NCI-H748 (cell line): Measurements from ENCODE around the gene CCDC201.

ENCODE experiments used
- DNase-seq: peaks from one replicate; lab custom pipeline; 2025; ENCODE audit not compliant: unreplicated experiment; lab: John Stamatoyannopoulos, UW

Gene CCDC201

DNA sequence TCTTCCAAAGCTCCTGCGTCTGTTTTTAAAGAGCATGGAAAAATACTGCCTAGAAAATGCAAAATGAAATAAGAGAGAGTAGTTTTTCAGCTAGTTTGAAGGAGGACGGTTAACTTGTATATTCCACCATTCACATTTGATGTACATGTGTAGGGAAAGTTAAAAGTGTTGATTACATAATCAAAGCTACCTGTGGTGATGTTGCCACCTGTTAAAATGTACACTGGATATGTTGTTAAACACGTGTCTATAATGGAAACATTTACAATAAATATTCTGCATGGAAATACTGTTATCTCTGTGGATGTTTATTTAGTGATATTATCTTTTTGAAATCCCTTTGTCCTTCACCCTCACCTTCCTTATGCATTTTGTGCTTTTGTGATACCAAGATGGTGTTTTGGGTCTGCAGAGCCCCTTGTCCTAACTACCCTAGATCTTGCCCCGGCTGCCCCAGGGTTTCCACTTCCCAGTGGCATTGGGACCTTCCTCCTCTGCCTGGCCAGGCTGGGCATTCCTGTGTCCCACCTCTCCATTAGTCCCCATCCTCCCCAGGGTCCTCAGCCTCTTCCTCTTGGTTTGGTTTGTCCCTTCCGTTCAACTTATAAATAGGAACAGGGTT lies 20.6 kb upstream of the CCDC201 start:
- no peak for DNase-seq

DNA sequence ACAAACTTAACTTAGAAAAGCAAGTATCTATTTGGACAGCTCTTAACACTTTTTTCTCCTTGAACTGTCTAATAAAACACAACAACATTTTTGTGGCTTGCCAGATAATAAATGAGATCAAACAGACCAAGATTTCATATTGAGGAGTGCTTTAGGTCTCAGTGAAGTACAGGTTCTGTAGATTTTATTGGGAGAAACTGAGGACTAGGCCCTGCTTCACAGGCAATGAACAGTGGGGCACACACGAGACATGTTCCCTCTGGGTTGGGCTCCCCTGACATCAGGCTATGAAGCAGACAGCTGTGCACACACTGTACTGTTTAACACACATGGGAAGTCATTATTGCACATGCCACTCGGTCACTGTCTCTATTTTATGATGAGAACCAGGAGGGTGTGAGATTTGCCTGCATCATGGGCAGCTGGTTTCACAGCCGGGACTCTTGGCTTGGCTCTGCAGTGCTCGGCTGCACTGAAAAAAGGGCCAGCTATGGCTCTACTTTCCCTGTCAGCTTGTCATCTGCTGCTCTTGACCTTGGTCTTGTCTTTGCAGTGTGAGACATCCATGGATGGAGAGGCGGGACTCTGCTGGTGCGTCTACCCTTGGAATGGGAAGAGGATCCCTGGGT lies 19.6 kb upstream of the CCDC201 start:
- DNase-seq = peak; percentile 59

DNA sequence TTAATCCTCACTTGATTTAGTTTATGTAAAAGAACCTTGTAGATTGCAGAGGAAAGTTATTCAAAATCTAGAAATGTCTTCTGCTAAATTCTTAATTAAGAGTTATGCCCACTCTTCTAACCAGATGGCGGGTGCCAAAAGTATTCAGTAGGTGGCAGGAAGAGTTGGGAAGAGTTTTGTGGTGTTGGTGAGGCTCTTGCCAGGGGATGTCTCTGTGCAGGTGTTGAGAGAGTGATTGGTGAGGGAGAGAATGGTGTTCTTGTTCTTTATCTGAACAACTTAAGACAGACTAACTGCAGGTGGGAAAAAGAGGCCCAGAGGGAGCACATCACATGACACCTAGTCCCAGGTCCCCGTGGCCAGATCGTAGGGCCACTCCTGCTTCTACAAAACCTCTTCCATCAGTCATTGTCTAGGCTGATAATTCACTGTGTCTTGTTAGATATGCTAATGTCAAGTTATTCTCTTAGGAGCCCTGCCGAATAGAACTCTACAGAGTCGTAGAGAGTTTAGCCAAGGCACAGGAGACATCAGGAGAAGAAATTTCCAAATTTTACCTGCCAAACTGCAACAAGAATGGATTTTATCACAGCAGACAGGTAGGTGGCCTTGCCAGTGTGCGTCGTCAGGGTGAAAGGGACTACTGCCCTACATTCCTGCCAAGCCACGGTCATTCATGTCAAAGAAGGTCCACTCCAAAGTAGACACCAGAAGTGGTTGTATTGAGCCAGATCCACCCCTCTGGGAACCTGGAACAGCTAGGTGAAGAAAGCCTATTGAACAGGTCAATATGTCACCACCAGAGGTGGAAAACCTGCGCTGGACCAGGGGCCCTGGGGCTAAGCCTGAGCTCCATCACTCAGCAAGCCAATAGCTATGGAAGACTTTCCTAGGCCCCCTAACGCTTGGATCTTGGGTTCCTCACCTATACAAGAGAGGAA lies 18.9 kb upstream of the CCDC201 start:
- no peak for DNase-seq

DNA sequence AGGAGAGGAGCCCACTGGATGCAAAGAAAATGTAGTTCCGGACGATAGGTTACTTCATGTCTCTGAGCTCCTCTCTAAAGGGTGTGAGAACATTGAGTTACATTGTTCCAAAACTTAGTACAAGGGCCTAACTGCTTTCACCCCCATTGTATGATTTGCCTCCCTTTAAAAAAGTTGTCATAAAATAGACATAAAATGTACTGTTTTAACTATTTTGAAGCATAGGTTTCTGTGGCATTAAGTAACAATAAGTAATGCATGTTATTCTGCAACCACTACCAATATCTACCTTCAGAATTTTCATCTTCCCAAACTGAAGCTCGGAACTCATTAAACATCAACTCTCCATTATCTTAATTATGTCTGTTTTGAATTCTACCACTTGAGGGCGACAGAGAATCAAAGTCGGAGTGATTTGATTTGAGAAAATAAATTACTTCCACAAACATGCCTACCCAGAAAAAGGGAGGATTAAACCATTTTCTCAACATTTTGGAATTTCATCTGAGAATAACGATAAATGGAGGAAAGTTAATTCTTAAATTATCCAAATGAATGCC lies 18.1 kb upstream of the CCDC201 start:
- peak; percentile 66 for DNase-seq

DNA sequence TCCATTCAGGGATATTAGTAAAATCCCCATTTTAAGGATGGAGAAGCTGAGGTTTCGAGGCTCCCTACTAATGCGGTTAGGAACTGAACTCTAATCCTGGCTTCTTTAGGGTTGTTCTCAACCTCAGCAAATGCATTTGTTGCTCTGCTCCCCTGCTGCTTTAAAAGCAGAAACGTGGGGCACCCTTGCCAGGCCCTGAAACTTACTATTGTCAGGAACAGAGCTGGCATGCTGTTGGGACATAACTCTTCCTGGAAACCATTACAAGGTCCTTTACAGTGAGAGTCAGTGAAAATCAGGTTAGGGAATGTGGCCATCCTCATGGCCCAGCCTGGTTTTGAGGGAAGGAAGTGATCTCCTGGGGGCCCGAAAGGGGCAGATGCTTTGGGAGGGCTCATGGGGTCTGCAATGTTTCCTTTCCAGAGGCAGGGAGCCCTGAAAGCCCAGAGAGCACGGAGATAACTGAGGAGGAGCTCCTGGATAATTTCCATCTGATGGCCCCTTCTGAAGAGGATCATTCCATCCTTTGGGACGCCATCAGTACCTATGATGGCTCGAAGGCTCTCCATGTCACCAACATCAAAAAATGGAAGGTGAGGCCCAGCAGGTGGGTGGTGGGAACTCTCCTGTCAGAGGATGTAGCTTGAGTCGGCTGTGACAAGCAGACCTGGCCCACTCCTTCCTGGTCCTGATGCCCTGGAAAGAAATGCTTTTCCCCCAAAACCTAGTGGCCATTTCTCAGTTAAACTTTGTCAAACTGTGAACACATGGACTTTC lies 17.4 kb upstream of the CCDC201 start:
- DNase-seq = no peak

DNA sequence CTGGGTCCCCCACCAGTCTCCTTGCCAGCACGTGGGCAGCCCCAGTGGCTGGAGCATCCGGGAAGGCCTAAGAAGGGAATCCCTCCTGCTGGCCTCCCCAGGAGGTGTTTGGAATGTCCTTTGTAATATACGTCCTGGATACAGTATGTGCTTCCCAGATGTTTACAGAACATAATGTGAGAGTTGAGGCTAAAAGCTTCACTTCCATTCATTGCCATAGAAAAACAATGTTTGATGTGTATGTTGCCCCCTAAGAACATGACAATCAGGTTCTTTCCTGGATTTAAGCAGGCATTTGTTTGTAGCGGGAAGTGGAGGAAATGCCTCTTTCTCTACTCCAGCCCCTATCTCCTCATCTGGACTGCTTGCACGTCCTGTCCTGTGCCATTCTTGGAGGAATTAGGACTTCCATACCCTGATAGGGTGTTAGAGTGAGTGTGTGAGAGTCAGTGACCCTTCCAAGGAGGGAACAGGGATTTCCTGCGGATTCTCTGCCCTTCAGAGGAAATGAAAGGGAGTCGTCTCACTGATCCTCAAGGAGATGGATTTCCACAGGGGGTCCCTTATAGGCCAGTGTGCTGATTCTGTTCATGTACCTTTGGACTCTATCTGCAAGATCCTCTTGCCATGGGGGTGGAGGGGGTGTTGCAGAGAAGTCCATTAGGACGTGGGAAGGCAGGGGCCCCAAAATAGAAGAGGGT lies 16.6 kb upstream of the CCDC201 start:
- DNase-seq = peak; percentile 16

DNA sequence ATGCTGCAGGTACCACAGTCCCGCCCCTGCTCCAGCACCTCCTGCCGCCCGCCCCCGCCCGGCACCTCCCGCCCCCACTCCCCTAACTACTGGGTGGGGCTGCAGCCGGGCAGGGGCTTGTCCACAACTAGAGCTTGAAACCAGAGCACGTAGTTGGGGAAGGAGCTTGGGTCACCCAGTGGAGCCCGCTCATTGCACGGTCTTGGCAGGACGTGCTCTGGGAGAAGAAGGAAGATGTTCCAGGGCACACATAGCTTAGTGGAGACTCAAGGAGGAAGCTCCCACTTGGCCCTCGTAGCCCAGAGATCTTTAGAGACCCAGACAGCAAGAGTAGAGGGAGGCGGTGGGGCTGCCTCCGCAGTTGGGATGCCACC lies 16.1 kb upstream of the CCDC201 start:
- DNase-seq = no peak

DNA sequence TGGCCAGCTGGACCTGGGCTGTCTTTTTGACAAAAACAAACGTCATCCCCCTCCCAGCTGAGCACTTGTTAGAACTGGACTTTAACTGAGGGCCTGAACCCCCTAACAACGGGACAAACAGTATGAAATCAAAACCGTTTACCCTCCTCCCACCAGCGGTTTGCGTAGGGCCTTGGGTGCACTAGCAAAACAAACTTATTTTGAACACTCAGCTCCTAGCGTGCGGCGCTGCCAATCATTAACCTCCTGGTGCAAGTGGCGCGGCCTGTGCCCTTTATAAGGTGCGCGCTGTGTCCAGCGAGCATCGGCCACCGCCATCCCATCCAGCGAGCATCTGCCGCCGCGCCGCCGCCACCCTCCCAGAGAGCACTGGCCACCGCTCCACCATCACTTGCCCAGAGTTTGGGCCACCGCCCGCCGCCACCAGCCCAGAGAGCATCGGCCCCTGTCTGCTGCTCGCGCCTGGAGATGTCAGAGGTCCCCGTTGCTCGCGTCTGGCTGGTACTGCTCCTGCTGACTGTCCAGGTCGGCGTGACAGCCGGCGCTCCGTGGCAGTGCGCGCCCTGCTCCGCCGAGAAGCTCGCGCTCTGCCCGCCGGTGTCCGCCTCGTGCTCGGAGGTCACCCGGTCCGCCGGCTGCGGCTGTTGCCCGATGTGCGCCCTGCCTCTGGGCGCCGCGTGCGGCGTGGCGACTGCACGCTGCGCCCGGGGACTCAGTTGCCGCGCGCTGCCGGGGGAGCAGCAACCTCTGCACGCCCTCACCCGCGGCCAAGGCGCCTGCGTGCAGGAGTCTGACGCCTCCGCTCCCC lies 15.5 kb upstream of the CCDC201 start, which contains the start of gene IGFBP1:
IGFBP1 (plus strand) TSS at position 304 of the 808 bp plus-strand sequence; CDS start at position 469, 165 bp downstream.
- DNase-seq = peak; percentile 75

DNA sequence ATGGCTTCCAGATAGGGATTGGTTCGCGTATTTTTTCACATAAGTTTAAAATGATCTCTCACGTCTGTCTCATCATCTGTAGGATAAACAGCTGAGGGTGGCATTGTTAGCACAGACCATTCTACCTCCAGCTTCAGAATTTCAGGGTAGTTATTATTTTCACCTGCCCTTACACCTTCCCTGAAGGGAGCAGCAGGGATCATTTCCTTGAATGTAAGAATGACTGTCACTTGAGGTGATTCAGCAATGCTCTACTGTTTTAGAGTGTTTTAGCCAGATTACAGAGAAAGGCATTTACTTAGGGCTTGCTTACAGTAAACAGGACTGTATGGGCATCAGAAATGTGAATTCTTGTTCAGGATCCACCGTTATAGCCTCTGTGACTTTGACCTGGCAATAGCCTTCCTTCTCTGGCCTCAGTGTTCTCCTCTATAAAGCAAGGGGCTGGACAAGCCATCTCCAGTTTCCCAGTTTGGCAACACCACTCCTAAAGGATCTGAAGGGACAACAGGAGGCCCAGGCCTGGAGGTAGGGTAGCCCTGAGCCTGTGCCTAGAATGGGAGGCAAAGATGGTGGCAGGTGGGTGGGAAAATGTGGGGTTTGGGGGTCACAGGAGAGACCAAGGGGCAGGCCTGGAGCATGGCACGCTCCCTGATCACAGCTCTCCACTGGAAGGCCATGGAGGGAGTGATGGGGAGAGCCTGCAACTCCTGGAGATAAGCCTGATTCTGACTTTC lies 14.2 kb upstream of the CCDC201 start:
- no peak for DNase-seq

DNA sequence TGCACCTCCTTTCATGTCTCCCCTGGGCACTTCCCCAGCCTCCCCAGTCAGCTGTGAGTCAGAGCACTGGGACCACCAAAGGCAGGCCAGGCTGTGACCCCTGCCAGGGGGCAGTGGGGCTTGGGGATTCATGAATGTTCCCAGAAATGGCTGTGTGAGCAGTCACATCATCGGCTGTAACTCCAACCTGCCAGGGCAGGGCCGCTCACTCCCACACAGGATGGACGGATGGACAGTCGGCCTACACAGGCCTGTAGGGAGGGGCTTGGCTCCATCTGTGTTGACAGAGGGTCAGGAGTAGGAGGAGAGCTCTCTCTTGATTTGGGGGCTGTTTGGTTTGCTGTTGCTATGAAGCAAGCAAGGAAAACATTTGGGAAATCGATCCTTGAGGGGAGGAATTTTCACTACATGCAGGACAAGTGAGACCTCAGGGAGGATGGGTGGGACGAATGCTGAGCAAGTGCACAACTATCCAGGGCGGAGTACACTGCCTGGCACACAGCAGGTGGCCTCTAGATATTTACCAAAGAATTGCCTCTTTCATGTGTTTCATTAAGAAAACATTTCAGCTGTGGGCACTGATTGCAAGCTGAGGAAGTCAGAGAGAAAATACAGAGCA lies 12.5 kb upstream of the CCDC201 start:
- DNase-seq = peak; percentile 58

DNA sequence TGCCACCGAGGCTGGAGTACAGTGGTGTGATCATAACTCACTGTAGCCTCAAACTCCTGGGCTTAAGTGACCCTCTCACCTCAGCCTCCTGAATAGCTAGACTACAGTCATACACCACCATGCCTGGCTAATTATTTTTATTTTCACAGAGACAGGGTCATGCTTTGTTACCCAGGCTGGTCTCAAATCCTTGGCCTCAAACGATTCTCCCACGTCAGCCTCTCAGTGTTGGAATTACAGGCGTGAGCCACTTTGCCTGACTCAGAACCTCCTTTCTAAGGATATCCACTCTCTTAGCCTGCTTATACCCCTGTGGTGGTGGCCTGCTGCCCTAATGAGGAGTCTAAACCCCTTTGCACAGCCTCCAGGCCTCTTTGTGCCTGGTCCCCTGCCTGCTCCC lies 11.3 kb upstream of the CCDC201 start:
- no peak for DNase-seq

DNA sequence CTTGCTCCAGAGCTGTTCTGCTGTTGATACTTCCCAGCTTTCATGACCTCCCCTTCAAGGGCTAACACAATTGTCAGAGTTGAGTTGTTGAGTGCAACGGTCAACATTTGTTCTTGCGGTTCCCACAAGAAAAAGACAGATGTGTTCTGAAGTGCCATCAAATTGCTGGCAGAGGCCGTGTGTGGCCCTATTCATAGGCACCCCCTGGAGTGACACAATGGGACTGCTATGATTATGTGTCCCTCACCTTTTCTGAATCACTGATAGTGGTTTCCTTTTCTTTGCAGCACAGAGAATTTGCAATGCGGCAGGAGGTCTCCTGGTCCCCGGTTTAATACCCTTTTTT lies 9.6 kb upstream of the CCDC201 start:
- DNase-seq = peak; percentile 94

DNA sequence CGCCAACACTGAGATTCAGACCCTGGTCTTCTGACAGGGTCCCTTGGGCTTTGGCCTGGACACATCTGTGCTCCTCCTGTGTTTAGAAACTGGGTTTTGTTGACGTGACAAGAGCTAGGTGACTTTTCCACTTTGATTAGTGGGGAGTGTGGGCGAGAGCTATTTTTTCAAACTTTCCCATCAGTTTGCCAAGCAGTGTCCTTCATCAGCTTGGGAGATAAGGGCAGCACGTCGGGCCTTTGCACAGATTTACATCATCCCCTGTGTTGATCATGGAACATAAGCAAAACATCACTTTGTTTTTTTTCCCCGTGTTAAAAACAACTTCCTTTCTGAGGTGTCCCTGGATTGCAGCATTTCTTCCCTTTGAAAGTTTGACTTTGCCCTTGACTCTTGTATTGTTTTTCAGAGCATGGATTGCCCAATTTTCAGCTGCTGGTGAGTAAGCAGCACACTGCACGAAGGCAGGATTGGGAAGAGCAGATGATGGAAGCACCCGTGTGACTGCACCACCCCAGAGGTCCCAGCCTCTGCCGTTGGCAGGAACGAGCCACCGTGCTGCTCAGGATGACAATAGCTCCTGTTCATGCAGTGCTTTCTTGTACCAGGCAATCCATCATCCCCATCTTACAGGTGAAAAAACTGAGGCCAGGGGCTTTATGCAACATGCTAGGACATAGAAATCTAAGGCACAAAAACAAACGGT lies 9.0 kb upstream of the CCDC201 start:
- DNase-seq = no peak

DNA sequence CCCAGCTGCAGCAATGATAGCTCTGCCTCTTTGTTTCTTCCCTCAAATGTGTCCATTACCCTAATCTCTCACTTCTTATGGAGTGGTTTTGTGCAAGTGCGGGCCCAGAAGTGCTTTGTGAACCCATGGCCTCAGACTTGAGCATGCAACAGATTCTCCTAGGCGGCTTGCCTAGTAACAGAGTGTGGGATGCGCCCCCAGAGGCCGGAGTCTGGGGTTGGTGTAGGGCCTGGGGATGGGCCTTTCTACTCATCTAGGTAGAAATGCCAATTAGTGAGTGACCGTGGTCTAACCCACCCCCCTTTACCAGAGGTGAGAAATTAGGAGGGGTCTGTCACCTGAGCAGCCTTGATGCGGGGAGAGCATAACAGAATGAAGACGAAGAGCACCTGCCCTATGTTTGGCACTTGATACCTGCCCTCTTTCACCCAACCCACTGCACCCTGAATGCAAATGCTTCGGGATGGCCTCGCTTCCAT lies 8.4 kb upstream of the CCDC201 start:
- DNase-seq = no peak

DNA sequence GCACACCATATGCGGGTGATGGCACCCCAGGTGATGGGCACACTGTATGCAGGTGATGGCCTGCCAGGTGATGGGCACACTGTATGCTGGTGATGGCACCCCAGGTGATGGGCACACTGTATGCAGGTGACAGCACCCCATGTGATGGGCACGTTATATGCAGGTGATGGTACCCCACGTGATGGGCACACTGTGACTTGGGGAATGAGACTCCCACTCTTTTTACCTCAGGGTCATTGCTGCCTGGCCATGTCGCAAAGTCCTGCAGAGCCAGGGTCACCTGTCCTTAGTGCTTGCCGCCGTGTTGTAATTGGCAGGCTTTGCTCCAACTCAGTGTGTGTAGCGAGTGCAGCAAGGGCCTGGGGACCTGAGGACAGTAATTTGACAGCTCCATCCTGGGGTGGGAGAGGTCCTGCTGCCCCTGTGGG lies 7.6 kb upstream of the CCDC201 start:
- no peak for DNase-seq

DNA sequence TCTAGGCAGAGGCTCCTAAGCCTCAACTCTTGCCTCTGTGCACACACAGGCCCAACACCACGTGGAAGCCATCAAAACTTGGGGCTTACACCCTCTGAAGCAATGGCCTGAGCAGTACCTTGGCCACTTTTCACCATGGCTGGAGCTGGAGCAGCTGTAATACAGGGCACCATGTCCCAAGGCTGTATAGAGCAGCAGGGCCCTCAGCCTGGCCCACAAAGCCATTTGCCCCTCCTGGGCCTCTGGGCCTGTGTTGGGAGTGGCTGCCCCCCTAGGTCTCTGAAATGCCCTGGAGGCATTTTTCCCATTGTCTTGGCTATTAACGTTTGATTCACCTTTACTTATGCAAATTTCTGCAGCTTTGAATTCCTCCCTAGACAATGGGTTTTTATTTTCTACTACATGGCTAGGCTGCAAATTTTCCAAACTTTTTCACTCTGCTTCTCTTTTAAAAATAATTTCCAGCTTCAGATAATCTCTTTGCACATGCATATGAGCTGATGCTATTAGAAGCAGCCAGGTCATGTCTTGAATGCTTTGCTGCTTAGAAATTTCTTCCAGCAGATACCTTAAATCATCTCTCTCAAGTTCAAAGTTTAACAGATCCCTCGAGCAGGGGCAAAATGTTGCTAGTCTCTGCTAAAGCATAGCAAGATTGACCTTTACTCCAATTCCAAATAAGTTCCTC lies 5.7 kb upstream of the CCDC201 start:
- no peak for DNase-seq

DNA sequence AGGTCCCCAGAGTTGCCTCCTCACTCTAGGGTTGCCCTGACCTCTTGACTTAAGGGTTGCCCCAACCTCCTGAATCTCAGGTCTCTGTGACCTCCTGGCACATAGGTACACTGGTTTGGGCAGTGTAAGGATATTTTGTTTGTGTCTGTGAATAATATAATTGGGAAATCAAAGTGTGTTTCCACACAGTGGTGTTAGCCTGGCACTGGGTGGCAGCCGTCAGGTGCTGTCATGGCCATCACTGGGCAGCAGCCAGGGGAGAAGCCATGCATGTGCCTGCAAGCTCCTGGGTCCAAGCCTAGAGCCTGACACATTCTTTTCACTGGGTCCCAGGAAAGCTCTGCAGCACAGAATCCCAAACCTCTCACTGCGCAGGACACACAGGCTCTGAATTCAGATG lies 3.6 kb upstream of the CCDC201 start:
- no peak for DNase-seq
